ENCODE measurements around the gene DOCK4.

Gene DOCK4

DNA sequence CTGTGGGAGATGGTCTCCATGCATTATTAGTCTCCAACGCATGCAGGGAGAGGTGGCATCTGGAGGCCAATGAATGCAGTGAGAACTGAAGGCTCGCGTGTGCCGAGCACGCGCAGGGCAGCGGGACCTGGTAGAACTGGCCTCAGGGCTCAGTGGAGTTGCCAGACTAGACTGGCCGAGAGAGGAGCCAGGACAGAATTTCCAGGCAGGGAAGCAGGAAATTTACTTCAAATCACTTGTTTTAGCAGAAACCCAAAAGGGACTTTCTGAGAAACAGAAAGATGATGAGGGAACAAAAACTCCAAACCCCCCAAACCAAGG, 332.9 kb downstream of the DOCK4 start:
- Histone ChIP-seq H4K91ac (ENCODE audit: low read depth, low read length) (no peak overlapping the region), H3K27ac (ENCODE audit: low read depth, low read length) (no peak overlapping the region), H3K36me3 (ENCODE audit: control insufficient read depth in 1 of 2, insufficient read depth in 2 of 2, low read length in 2 of 2) (no peaks in the 10 kb centered on the region), H3K79me1 (ENCODE audit: low read length) (peaks cover 3% of the 10 kb centered on the region), H2AK5ac (ENCODE audit: low read length) (no peak overlapping the region), H2BK5ac (ENCODE audit: low read depth, low read length, poor library complexity) (no peak overlapping the region), H2AFZ (ENCODE audit: insufficient read depth, low read length, poor library complexity) (no peak overlapping the region), H4K12ac (ENCODE audit: low read depth, low read length) (no peak overlapping the region), H3K14ac (ENCODE audit: low read length) (no peak overlapping the region), H3K4me3 (ENCODE audit: low read depth, low read length) (no peak overlapping the region), H3K23ac (ENCODE audit: low read length) (no peak overlapping the region), H3K9ac (ENCODE audit: low read length) (no peak overlapping the region), H3K9me3 (ENCODE audit: insufficient read depth, low read depth, low read length) (no peaks in the 10 kb centered on the region), H3K27me3 (ENCODE audit: insufficient read depth, low read length) (no peaks in the 10 kb centered on the region), H3K4ac (ENCODE audit: low read depth, low read length) (no peak overlapping the region), H3K18ac (ENCODE audit: low read length) (no peak overlapping the region), H3K4me1 (ENCODE audit: control insufficient read depth in 1 of 2, insufficient read depth in 2 of 2, low read length in 2 of 2) (peaks cover 9% of the 10 kb centered on the region in 2 experiments), H4K8ac (ENCODE audit: low read depth, low read length) (no peak overlapping the region), H3K79me2 (ENCODE audit: control insufficient read depth, insufficient read depth, low read length, poor library complexity) (no peaks in the 10 kb centered on the region), H3K4me2 (ENCODE audit: low read length) (no peak overlapping the region), H2BK120ac (ENCODE audit: insufficient read depth, low read length, poor library complexity) (no peak overlapping the region), H2BK12ac (ENCODE audit: low read length) (no peak overlapping the region)
- no CpG with 5 or more reads among the region's 8 CpGs for WGBS (ENCODE audit: extremely low coverage, insufficient coverage, insufficient read length)
- DNase-seq = no peak

- no peak overlapping the region for H3K27ac ChIP-seq (ENCODE audit: low read depth, low read length)
- H2BK5ac ChIP-seq (ENCODE audit: low read depth, low read length, poor library complexity) = no peak overlapping the region
- whole genome bisulfite sequencing (ENCODE audit: extremely low coverage, insufficient coverage, insufficient read length) = no CpG with 5 or more reads among the region's 4 CpGs
- H3K79me1 ChIP-seq (ENCODE audit: low read length) = peaks cover 3% of the 10 kb centered on the region
- no peak overlapping the region for H3K9ac ChIP-seq (ENCODE audit: low read length)
- no peak overlapping the region for H2AFZ ChIP-seq (ENCODE audit: insufficient read depth, low read length, poor library complexity)
- H3K18ac ChIP-seq (ENCODE audit: low read length) = no peak overlapping the region
- no peak overlapping the region for H2AK5ac ChIP-seq (ENCODE audit: low read length)
- peaks cover 9% of the 10 kb centered on the region in 2 experiments for H3K4me1 ChIP-seq (ENCODE audit: control insufficient read depth in 1 of 2, insufficient read depth in 2 of 2, low read length in 2 of 2)
- H3K14ac ChIP-seq (ENCODE audit: low read length) = no peak overlapping the region
- H4K8ac ChIP-seq (ENCODE audit: low read depth, low read length) = no peak overlapping the region
- no peak overlapping the region for H3K4me3 ChIP-seq (ENCODE audit: low read depth, low read length)
- no peak overlapping the region for H4K12ac ChIP-seq (ENCODE audit: low read depth, low read length)
- no peaks in the 10 kb centered on the region for H3K27me3 ChIP-seq (ENCODE audit: insufficient read depth, low read length)
- DNase-seq = no peak
- no peak overlapping the region for H3K23ac ChIP-seq (ENCODE audit: low read length)
- H4K91ac ChIP-seq (ENCODE audit: low read depth, low read length) = no peak overlapping the region
- H2BK12ac ChIP-seq (ENCODE audit: low read length) = no peak overlapping the region
- H3K4ac ChIP-seq (ENCODE audit: low read depth, low read length) = no peak overlapping the region
- H3K79me2 ChIP-seq (ENCODE audit: control insufficient read depth, insufficient read depth, low read length, poor library complexity) = no peaks in the 10 kb centered on the region
- H3K4me2 ChIP-seq (ENCODE audit: low read length) = no peak overlapping the region
- no peak overlapping the region for H2BK120ac ChIP-seq (ENCODE audit: insufficient read depth, low read length, poor library complexity)
- no peaks in the 10 kb centered on the region for H3K36me3 ChIP-seq (ENCODE audit: control insufficient read depth in 1 of 2, insufficient read depth in 2 of 2, low read length in 2 of 2)
- no peaks in the 10 kb centered on the region for H3K9me3 ChIP-seq (ENCODE audit: insufficient read depth, low read depth, low read length)
Observed at GRCh38 chr7:111872450-111873325, 333.5 kb downstream of the DOCK4 start.

DNA sequence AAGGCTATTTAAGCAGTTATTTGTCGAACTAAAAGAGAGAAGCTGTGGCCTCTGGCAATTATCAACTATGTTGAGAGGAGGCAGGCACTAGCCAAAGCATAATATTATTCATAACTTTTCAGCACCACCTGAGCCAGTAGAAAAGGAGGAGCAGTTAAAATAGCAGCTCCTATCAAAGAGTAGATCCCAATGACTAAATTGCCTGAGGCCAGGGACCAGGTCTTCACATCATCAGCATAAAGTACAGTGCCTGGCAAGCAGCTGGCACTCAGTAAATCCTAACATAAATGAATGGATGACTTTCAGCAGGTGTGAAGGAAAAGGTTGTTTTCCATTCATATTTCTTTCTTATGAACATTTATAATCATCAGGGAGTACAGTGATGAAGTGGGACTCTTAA, 334.9 kb downstream of the DOCK4 start:
- Histone ChIP-seq H3K9ac (ENCODE audit: low read length) (no peak overlapping the region), H3K9me3 (ENCODE audit: insufficient read depth, low read depth, low read length) (no peaks in the 10 kb centered on the region), H3K36me3 (ENCODE audit: control insufficient read depth in 1 of 2, insufficient read depth in 2 of 2, low read length in 2 of 2) (peaks cover 0 to 1% of the 10 kb centered on the region in 2 experiments), H3K23ac (ENCODE audit: low read length) (no peak overlapping the region), H3K18ac (ENCODE audit: low read length) (no peak overlapping the region), H4K12ac (ENCODE audit: low read depth, low read length) (no peak overlapping the region), H3K27me3 (ENCODE audit: insufficient read depth, low read length) (no peaks in the 10 kb centered on the region), H4K91ac (ENCODE audit: low read depth, low read length) (no peak overlapping the region), H3K4me1 (ENCODE audit: control insufficient read depth in 1 of 2, insufficient read depth in 2 of 2, low read length in 2 of 2) (peaks cover 9% of the 10 kb centered on the region in 2 experiments), H2AFZ (ENCODE audit: insufficient read depth, low read length, poor library complexity) (no peak overlapping the region), H2AK5ac (ENCODE audit: low read length) (no peak overlapping the region), H3K27ac (ENCODE audit: low read depth, low read length) (no peak overlapping the region), H3K4me3 (ENCODE audit: low read depth, low read length) (no peak overlapping the region), H3K79me2 (ENCODE audit: control insufficient read depth, insufficient read depth, low read length, poor library complexity) (no peaks in the 10 kb centered on the region), H3K14ac (ENCODE audit: low read length) (no peak overlapping the region), H2BK5ac (ENCODE audit: low read depth, low read length, poor library complexity) (no peak overlapping the region), H3K4ac (ENCODE audit: low read depth, low read length) (no peak overlapping the region), H2BK120ac (ENCODE audit: insufficient read depth, low read length, poor library complexity) (no peak overlapping the region), H2BK12ac (ENCODE audit: low read length) (no peak overlapping the region), H4K8ac (ENCODE audit: low read depth, low read length) (no peak overlapping the region), H3K79me1 (ENCODE audit: low read length) (peaks cover 3% of the 10 kb centered on the region), H3K4me2 (ENCODE audit: low read length) (no peak overlapping the region)
- no peak for DNase-seq
- no CpG with 5 or more reads among the region's 1 CpG for WGBS (ENCODE audit: extremely low coverage, insufficient coverage, insufficient read length)

- peaks cover 0 to 3% of the 10 kb centered on the region in 2 experiments for H3K36me3 ChIP-seq (ENCODE audit: control insufficient read depth in 1 of 2, insufficient read depth in 2 of 2, low read length in 2 of 2)
- no peak for DNase-seq
- no peak overlapping the region for H3K23ac ChIP-seq (ENCODE audit: low read length)
- H2BK120ac ChIP-seq (ENCODE audit: insufficient read depth, low read length, poor library complexity) = no peak overlapping the region
- peaks cover 3% of the 10 kb centered on the region for H3K79me1 ChIP-seq (ENCODE audit: low read length)
- no peak overlapping the region for H2BK12ac ChIP-seq (ENCODE audit: low read length)
- H3K9ac ChIP-seq (ENCODE audit: low read length) = no peak overlapping the region
- no peak overlapping the region for H3K14ac ChIP-seq (ENCODE audit: low read length)
- H3K4ac ChIP-seq (ENCODE audit: low read depth, low read length) = no peak overlapping the region
- no peak overlapping the region for H4K12ac ChIP-seq (ENCODE audit: low read depth, low read length)
- H4K91ac ChIP-seq (ENCODE audit: low read depth, low read length) = no peak overlapping the region
- H2AK5ac ChIP-seq (ENCODE audit: low read length) = no peak overlapping the region
- peaks cover 9 to 11% of the 10 kb centered on the region in 2 experiments for H3K4me1 ChIP-seq (ENCODE audit: control insufficient read depth in 1 of 2, insufficient read depth in 2 of 2, low read length in 2 of 2)
- no peak overlapping the region for H2AFZ ChIP-seq (ENCODE audit: insufficient read depth, low read length, poor library complexity)
- H3K18ac ChIP-seq (ENCODE audit: low read length) = no peak overlapping the region
- no peaks in the 10 kb centered on the region for H3K79me2 ChIP-seq (ENCODE audit: control insufficient read depth, insufficient read depth, low read length, poor library complexity)
- H4K8ac ChIP-seq (ENCODE audit: low read depth, low read length) = no peak overlapping the region
- no peak overlapping the region for H3K4me3 ChIP-seq (ENCODE audit: low read depth, low read length)
- no peaks in the 10 kb centered on the region for H3K9me3 ChIP-seq (ENCODE audit: insufficient read depth, low read depth, low read length)
- no peak overlapping the region for H3K4me2 ChIP-seq (ENCODE audit: low read length)
- no CpG with 5 or more reads among the region's 3 CpGs for WGBS (ENCODE audit: extremely low coverage, insufficient coverage, insufficient read length)
- H3K27ac ChIP-seq (ENCODE audit: low read depth, low read length) = no peak overlapping the region
- H2BK5ac ChIP-seq (ENCODE audit: low read depth, low read length, poor library complexity) = no peak overlapping the region
- no peaks in the 10 kb centered on the region for H3K27me3 ChIP-seq (ENCODE audit: insufficient read depth, low read length)
Observed at GRCh38 chr7:111869280-111869679, 336.9 kb downstream of the DOCK4 start.

Data from trophoblast cell (in vitro differentiated cells and primary cell).